HEK293 (cell line): ENCODE measurements around the gene PRF1.

Source experiments
- CTCF ChIA-PET: fragments of 350-600 bp; formaldehyde crosslinking; extraction: SDS; loops from one replicate; lab custom pipeline; 2021; ENCODE audit warnings: antibody characterized with exemption; lab: Yijun Ruan, JAX
- POLR2A ChIA-PET: fragments of 300-600 bp; formaldehyde crosslinking; extraction: SDS; loops from one replicate; lab custom pipeline; 2020; ENCODE audit warnings: antibody characterized with exemption, inconsistent platforms; lab: Yijun Ruan, JAX
- H3K27ac ChIP-seq: fragments of 200-500 bp; sonication (Bioruptor generic); 2 replicates; pipeline ENCODE4 v1.5.1; 2014; ENCODE audit warnings: low read depth, low read length, control low read depth, inconsistent platforms; ENCODE audit errors: extremely low read depth
- H3K36me3 ChIP-seq, 2 experiments: fragments of 200-500 bp in 1 of 2; sonication (Bioruptor generic) in 1 of 2; 1 replicate in 1 of 2; 2 replicates in 1 of 2; pipeline ENCODE4 v1.5.1; 2014 to 2017; ENCODE audit warnings: inconsistent platforms in 2 of 2, low read length in 2 of 2; ENCODE audit not compliant: control insufficient read depth in 2 of 2, insufficient read depth in 1 of 2
- H3K4me1 ChIP-seq: fragments of 200-500 bp; sonication (Bioruptor generic); 2 replicates; pipeline ENCODE4 v1.5.1; 2014; ENCODE audit warnings: mild to moderate bottlenecking, low read length, inconsistent platforms; ENCODE audit not compliant: control insufficient read depth, insufficient read depth
- H3K4me3 ChIP-seq: 2 replicates; pipeline ENCODE4 v1.5.1; 2011; ENCODE audit warnings: low read depth, mild to moderate bottlenecking, control low read depth, low read length, moderate library complexity
- H3K9me3 ChIP-seq: fragments of 200-500 bp; sonication (Bioruptor generic); 2 replicates; pipeline ENCODE4 v1.5.1; 2014; ENCODE audit warnings: low read depth, low read length, inconsistent platforms; ENCODE audit not compliant: control insufficient read depth, insufficient read depth
- CTCF ChIP-seq: fragments of 450-650 bp; formaldehyde crosslinking; IDR thresholded peaks from 2 replicates; pipeline ENCODE4 v1.5.1; 2016; ENCODE audit warnings: missing biosample characterization, missing genetic modification characterization
- HOXA7 ChIP-seq: sonication (generic); formaldehyde crosslinking; IDR thresholded peaks from 2 replicates; pipeline ENCODE4 v1.8.1; 2022; ENCODE audit warnings: missing genetic modification reagents, borderline replicate concordance
- MYNN ChIP-seq: fragments of 450-650 bp; formaldehyde crosslinking; IDR thresholded peaks from 2 replicates; pipeline ENCODE4 v1.5.1; 2016; ENCODE audit warnings: missing biosample characterization, missing genetic modification characterization, borderline replicate concordance
- RBAK ChIP-seq: fragments of 450-650 bp; formaldehyde crosslinking; IDR thresholded peaks from 2 replicates; pipeline ENCODE4 v1.5.1; 2016; ENCODE audit warnings: missing biosample characterization, missing genetic modification characterization
- SETDB1 ChIP-seq: IDR thresholded peaks from one replicate; pipeline ENCODE4 v1.6.1; 2017; ENCODE audit warnings: mild to moderate bottlenecking, low read length, moderate library complexity, mixed read lengths; ENCODE audit not compliant: insufficient read length
- TCF7L2 ChIP-seq: IDR thresholded peaks from 2 replicates; pipeline ENCODE4 v1.6.1; 2011; ENCODE audit warnings: low read depth, mild to moderate bottlenecking, inconsistent platforms, low read length, moderate library complexity, borderline replicate concordance
- ZBTB10 ChIP-seq: fragments of 450-650 bp; formaldehyde crosslinking; IDR thresholded peaks from 2 replicates; pipeline ENCODE4 v1.5.1; 2016; ENCODE audit warnings: missing biosample characterization, missing genetic modification characterization
- ZNF26 ChIP-seq: fragments of 450-650 bp; formaldehyde crosslinking; IDR thresholded peaks from 2 replicates; pipeline ENCODE4 v1.5.1; 2016; ENCODE audit warnings: missing biosample characterization, missing genetic modification characterization
- ZNF280D ChIP-seq: fragments of 450-650 bp; formaldehyde crosslinking; IDR thresholded peaks from 2 replicates; pipeline ENCODE4 v1.5.1; 2016; ENCODE audit warnings: missing biosample characterization, missing genetic modification characterization
- ZNF488 ChIP-seq: fragments of 450-650 bp; formaldehyde crosslinking; IDR thresholded peaks from 2 replicates; pipeline ENCODE4 v1.5.1; 2016; ENCODE audit warnings: missing biosample characterization, missing genetic modification characterization
- ZNF544 ChIP-seq: fragments of 450-650 bp; formaldehyde crosslinking; IDR thresholded peaks from 2 replicates; pipeline ENCODE4 v1.5.0; 2017; ENCODE audit warnings: missing biosample characterization, missing genetic modification characterization
- ZNF555 ChIP-seq: fragments of 450-650 bp; formaldehyde crosslinking; conservative IDR thresholded peaks from 2 replicates; pipeline ENCODE4 v1.5.1; 2017; ENCODE audit warnings: missing biosample characterization, mild to moderate bottlenecking, missing genetic modification characterization, inconsistent platforms
- ZNF571 ChIP-seq: fragments of 450-650 bp; formaldehyde crosslinking; IDR thresholded peaks from 2 replicates; pipeline ENCODE4 v1.5.0; 2017; ENCODE audit warnings: missing biosample characterization, missing genetic modification characterization
- ZNF654 ChIP-seq: fragments of 450-650 bp; formaldehyde crosslinking; IDR thresholded peaks from 2 replicates; pipeline ENCODE4 v1.5.1; 2016; ENCODE audit warnings: low read depth, missing biosample characterization, missing genetic modification characterization
- ZNF785 ChIP-seq: fragments of 450-650 bp; formaldehyde crosslinking; IDR thresholded peaks from 2 replicates; pipeline ENCODE4 v1.5.1; 2016; ENCODE audit warnings: missing biosample characterization, missing genetic modification characterization
- ZSCAN4 ChIP-seq: fragments of 450-650 bp; formaldehyde crosslinking; IDR thresholded peaks from 2 replicates; pipeline ENCODE4 v1.5.1; 2017; ENCODE audit warnings: missing biosample characterization, missing genetic modification characterization

Gene PRF1

GRCh38 chr10:70565556-70566514 is 36.7 kb downstream of the PRF1 start (continued):
- no peak for TF ChIP-seq ZNF785 (tag by site-specific recombination)
- no peak for TF ChIP-seq ZNF654
- no peak for TF ChIP-seq ZNF26 (tag by site-specific recombination)

- H3K4me1 ChIP-seq = no peaks in the 10 kb centered on the region
- no peaks in the 10 kb centered on the region for H3K9me3 ChIP-seq
- no peak overlapping the region for H3K4me3 ChIP-seq
- H3K36me3 ChIP-seq = peaks cover 0 to 19% of the 10 kb centered on the region in 2 experiments; a peak in 1 of 3 replicates
- TF ChIP-seq ZNF544 (tag by site-specific recombination) (no peak), ZBTB10 (tag by site-specific recombination) (no peak), ZNF488 (no peak), ZSCAN4 (tag by site-specific recombination) (no peak), RBAK (tag by site-specific recombination) (no peak), ZNF555 (no peak), ZNF280D (tag by site-specific recombination) (no peak), ZNF571 (tag by site-specific recombination) (no peak), SETDB1 (no peak), HOXA7 (CRISPR knock-in tag) (no peak), CTCF (tag by site-specific recombination) (no peak), TCF7L2 (no peak), MYNN (tag by site-specific recombination) (no peak)
- ChIA-PET CTCF (interaction anchor here (0.6 kb wide), 2 partner anchors 14 to 42 kb away, joined by 3 to 4 read pairs; no protein-coding TSS in a partner anchor), POLR2A (no interaction called here)
- H3K27ac ChIP-seq = no peak overlapping the region
Observed at GRCh38 chr10:70564901-70565351, 37.6 kb downstream of the PRF1 start.
